MCF 10A (cell line): ENCODE results near the gene WWTR1. TPM values are rescaled to one million over a fixed set of nuclear protein-coding genes. Genes with fewer than 3 reads are reported as not detected.

ENCODE experiments used
- BruUV-seq: library from RNA; stranded (reverse); fragments of 400-500 nt; replicated peaks from 2 replicates; lab custom pipeline; 2021; lab: Mats Ljungman, UMichigan
- CTCF ChIA-PET: fragments of 300-600 bp; sonication (Branson Sonifier 250); formaldehyde crosslinking; extraction: SDS; loops from one replicate; lab custom pipeline; 2021; ENCODE audit warnings: antibody characterized with exemption, inconsistent platforms; lab: Yijun Ruan, JAX
- POLR2A ChIA-PET: fragments of 300-600, 350-650 bp; sonication (Branson Sonifier 250); formaldehyde crosslinking; extraction: SDS; loops from one replicate; lab custom pipeline; 2020; ENCODE audit warnings: antibody characterized with exemption, inconsistent platforms; lab: Yijun Ruan, JAX
- DNase-seq: peaks from one replicate; pipeline ENCODE4 v3.0.0-alpha.2; 2018; ENCODE audit not compliant: unreplicated experiment
- H3K27ac Mint-ChIP-seq: one replicate; pipeline ENCODE4 v1.8.0; 2022; ENCODE audit warnings: mild to moderate bottlenecking, low read depth, mixed read lengths; ENCODE audit not compliant: unreplicated experiment
- H3K27me3 Mint-ChIP-seq: one replicate; pipeline ENCODE4 v1.8.0; 2022; ENCODE audit warnings: mixed read lengths; ENCODE audit not compliant: insufficient read depth, unreplicated experiment
- H3K36me3 Mint-ChIP-seq: one replicate; pipeline ENCODE4 v1.8.0; 2022; ENCODE audit warnings: mild to moderate bottlenecking, moderate library complexity, mixed read lengths; ENCODE audit not compliant: insufficient read depth, unreplicated experiment
- H3K4me1 Mint-ChIP-seq: one replicate; pipeline ENCODE4 v1.8.0; 2022; ENCODE audit warnings: mixed read lengths; ENCODE audit not compliant: insufficient read depth, unreplicated experiment
- H3K4me3 Mint-ChIP-seq: one replicate; pipeline ENCODE4 v1.8.0; 2022; ENCODE audit warnings: mild to moderate bottlenecking, moderate library complexity, mixed read lengths; ENCODE audit not compliant: unreplicated experiment
- H3K9me3 Mint-ChIP-seq: one replicate; pipeline ENCODE4 v1.8.0; 2022; ENCODE audit warnings: mixed read lengths; ENCODE audit not compliant: unreplicated experiment
- CTCF ChIP-seq: fragments of 200-600 bp; IDR thresholded peaks from one replicate; pipeline ENCODE4 v1.8.0; 2022; ENCODE audit warnings: antibody characterized with exemption, mild to moderate bottlenecking; ENCODE audit not compliant: unreplicated experiment
- intact Hi-C: fragments of 100-400 bp; cut with micrococcal nuclease; formaldehyde crosslinking; loops from 2 replicates; pipeline ENCODE4 v1.14.1; 2022
- total RNA-seq: library from RNA; stranded (reverse); gene quantifications from 2 replicates; pipeline ENCODE4 v1.2.3, GENCODE V29; 2022

The WWTR1 gene
- total RNA-seq, 1 experiment from 2014 or later: 52.9 TPM

GRCh38 chr3:149534082-149534481, 123.7 kb downstream of the WWTR1 start:
- H3K27ac Mint-ChIP-seq: peak overlapping the region; percentile 67
- H3K4me3 Mint-ChIP-seq: no peak overlapping the region
- ChIA-PET POLR2A (interaction anchor here (0.6 to 1.1 kb wide), 3 partner anchors 179 to 188 kb away, joined by 4 read pairs; no protein-coding TSS in a partner anchor), CTCF (interaction anchor here (0.5 to 1.3 kb wide), 6 partner anchors 22 to 274 kb away, joined by 3 to 5 read pairs (median 4); no protein-coding TSS in a partner anchor)
- peaks cover 38% of the 10 kb centered on the region for H3K4me1 Mint-ChIP-seq
- intact Hi-C loops: no loop called here
- TF ChIP-seq CTCF: no peak
- H3K27me3 Mint-ChIP-seq: no peaks in the 10 kb centered on the region
- H3K9me3 Mint-ChIP-seq: no peaks in the 10 kb centered on the region
- DNase-seq: no peak
- peaks cover 7% of the 10 kb centered on the region for H3K36me3 Mint-ChIP-seq
- no TSS peak for BruUV-seq

GRCh38 chr3:149532489-149533180, 125.2 kb downstream of the WWTR1 start:
- Mint-ChIP-seq H3K27me3 (no peaks in the 10 kb centered on the region), H3K4me1 (peaks cover 38% of the 10 kb centered on the region), H3K4me3 (no peak overlapping the region), H3K36me3 (peaks cover 7% of the 10 kb centered on the region), H3K27ac (no peak overlapping the region), H3K9me3 (no peaks in the 10 kb centered on the region)
- intact Hi-C loops: no loop called here
- TF ChIP-seq CTCF: no peak
- ChIA-PET POLR2A (interaction anchor here (0.9 kb wide), 1 partner anchor 9 kb away, joined by 4 read pairs; no protein-coding TSS in a partner anchor), CTCF (interaction anchor here (0.7 to 3.5 kb wide), 8 partner anchors 8 to 276 kb away, joined by 3 to 32 read pairs (median 6); partner anchors contain the start of gene WWTR1)
- DNase-seq: no peak
- no TSS peak for BruUV-seq

DNA sequence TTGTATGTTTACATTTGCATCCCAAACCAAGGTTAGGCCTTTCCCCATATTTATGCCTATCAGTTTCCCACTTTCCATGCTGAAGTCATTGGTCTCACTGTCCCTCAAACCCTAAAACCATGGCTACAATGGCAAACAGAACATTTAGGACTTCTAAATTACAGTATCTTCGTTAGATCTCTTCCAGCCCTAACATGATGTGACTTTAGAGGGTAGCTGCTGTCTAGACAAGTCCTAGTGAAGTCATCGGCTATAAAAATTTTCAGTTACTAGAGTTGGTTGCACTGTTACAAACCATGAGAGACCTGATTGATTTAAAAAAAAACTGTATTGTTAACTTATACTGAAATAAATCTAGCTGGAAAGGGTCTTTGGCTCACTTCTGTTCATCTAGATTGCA, 128.7 kb downstream of the WWTR1 start:
- Mint-ChIP-seq H3K27me3 (no peaks in the 10 kb centered on the region), H3K36me3 (peaks cover 18% of the 10 kb centered on the region), H3K4me1 (peaks cover 10% of the 10 kb centered on the region), H3K9me3 (no peaks in the 10 kb centered on the region), H3K27ac (peak overlapping the region; percentile 20), H3K4me3 (no peak overlapping the region)
- no TSS peak for BruUV-seq
- no peak for TF ChIP-seq CTCF
- intact Hi-C loops: no loop called here
- ChIA-PET POLR2A (interaction anchor here (0.8 to 0.9 kb wide), 3 partner anchors 11 to 63 kb away, joined by 3 to 4 read pairs (median 3); no protein-coding TSS in a partner anchor), CTCF (interaction anchor here (0.6 to 0.7 kb wide), 2 partner anchors 50 to 188 kb away, joined by 3 read pairs; no protein-coding TSS in a partner anchor)
- DNase-seq: no peak

DNA sequence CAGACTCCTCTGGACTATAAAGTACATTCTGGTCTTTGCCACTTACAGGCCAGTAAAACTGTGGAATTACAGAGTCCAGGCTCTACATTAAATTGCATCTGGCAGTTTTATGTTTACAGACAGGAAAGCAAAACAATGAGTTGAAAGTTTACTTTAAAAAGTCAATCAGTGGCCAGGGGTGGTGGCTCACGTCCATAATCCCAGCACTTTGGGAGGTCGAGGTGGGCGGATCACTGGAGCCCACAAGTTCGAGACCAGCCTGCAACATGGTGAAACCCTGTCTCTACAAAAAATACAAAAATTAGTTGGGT, 129.5 kb downstream of the WWTR1 start:
- no peak for DNase-seq
- no TSS peak for BruUV-seq
- TF ChIP-seq CTCF: no peak
- H3K4me3 Mint-ChIP-seq: no peak overlapping the region
- peak overlapping the region; percentile 20 for H3K27ac Mint-ChIP-seq
- peaks cover 6% of the 10 kb centered on the region for H3K4me1 Mint-ChIP-seq
- no peaks in the 10 kb centered on the region for H3K27me3 Mint-ChIP-seq
- ChIA-PET CTCF (interaction anchor here (1.0 to 2.4 kb wide), 5 partner anchors 14 to 223 kb away, joined by 3 to 11 read pairs (median 4); no protein-coding TSS in a partner anchor), POLR2A (no interaction called here)
- no peaks in the 10 kb centered on the region for H3K9me3 Mint-ChIP-seq
- intact Hi-C loops: no loop called here
- peaks cover 26% of the 10 kb centered on the region for H3K36me3 Mint-ChIP-seq
